DMS114 treated with DMSO at 0.1 percent for 48 hours (cell line): ENCODE measurements around the gene ABLIM3.

Experiments used
- DNase-seq: peaks from one replicate; lab custom pipeline; 2025; ENCODE audit not compliant: unreplicated experiment; lab: John Stamatoyannopoulos, UW

The ABLIM3 gene

DNA sequence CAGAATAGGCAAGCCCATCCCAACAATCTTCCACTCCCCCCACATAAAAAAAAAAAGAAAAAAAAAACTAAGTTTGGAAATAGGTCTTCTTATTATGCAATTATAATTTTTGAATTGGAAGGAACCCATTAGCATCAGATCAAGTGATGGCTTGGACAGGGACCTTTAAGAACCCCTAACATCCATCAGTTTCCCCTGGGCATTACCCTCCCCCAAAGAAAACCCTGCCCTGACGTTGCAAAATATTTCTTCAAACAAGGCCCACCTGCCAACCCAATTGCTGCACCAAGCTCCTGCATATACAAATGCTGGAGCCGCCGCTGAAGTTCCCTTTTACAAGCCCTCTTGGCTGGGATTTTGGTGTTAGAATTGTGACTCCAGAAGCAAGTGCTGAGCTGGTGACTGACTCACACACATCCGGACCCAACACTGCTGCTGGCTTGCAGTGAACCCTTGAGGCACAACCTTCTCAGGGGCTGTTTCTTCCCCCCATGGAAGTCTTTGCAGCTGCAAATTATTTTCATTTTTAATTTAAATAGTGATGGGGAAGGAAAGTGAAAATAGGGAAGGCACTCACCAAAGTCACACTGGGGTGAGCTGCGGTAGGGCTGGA lies 74.3 kb downstream of the ABLIM3 start:
- DNase-seq, result no peak

DNA sequence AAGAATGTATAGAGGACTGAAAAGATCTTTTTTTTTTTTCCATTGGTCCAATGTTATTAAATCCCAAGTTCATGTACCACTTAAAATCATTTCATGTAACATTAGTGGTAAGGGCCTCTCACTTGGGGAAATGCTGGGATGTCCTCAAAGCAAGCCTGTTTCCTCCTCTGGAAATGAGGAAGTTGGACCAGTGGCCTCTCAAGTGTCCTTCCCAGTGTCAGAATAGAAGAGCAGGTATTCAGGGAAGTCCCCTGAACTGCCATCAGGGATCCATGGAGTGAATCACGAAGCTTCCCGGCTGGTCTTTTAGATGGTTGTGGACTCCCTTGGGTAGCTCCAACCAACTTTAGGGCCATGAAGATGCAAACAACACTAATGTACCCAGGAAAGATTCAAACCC lies 75.2 kb downstream of the ABLIM3 start:
- DNase-seq, result no peak

DNA sequence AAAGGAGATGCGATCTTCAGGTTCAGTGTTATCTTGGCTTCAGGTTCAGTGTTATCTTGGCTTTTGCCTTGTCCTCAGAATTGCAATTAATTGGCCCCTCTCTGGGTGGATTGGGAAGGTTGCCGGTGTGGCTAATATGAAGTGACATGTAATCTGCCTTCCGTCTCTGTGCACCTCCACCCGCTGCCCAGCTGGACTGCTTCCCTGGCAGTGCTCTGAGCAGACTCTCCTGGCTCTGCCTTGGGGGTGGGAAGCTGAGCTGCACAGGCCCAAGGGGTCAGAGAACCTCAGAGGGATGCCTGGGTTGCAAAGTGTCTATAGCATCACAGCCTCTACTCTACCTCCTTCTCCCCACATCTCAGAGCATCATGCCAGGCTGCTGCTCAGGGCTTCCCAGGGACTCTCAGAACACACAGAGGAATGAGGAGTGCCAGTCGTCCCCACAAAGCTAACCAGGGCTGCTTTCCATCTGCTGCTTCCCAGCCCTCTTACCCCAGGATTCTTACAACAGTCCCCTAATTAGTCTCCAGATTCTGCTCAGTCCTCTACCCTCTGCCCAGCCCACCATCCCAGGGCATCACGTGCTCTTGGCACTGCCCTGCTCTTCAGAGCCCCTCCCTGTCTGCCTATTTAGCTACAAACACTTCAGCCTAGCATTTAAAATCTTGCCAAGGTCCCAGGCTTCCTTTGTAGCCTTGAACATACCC lies 76.0 kb downstream of the ABLIM3 start:
- no peak for DNase-seq

- DNase-seq, result no peak
These were observed 76.5 kb downstream of the ABLIM3 start for GRCh38 chr5:149217803-149218155.

DNA sequence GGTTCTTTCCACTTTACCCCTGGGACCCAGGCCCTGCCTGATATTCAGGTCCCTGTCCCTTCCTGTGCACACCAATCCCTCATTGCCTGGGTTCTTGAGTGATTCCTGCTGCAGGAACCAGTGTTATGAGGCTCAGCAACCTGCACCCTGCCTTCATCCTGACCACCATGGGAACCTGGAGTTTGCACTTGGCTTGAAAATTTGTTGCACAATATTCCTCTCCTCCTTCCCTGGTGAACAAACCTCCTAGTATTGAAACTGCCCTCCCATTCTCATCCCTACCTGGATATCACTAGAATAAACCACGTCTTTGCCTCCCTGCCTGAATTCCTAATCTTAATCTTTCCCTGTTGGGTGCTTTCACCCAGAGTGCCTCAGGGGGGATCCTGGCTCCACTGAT lies 78.3 kb downstream of the ABLIM3 start:
- DNase-seq, result no peak

GRCh38 chr5:149220750-149221149 lies 79.5 kb downstream of the ABLIM3 start:
- no peak for DNase-seq

DNA sequence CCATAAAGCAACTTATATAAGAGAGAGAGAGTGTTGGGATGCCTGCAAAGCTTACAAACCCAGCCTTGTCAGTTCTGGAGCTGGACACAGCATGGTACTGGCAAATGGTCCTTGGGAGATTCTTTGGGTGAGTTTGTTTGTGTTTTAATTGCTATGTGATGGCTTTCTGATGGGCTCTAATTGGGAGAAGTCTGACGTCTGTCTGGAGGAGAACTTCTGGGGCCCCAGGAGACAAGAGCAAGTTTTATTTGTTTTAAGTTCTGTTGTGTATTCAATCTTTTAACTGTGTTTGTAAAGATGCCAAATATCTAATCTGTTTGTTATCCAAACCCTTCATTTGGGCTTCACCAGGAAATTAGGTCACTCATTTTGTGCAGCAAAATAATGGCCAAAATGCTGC lies 80.0 kb downstream of the ABLIM3 start:
- DNase-seq, result no peak

DNA sequence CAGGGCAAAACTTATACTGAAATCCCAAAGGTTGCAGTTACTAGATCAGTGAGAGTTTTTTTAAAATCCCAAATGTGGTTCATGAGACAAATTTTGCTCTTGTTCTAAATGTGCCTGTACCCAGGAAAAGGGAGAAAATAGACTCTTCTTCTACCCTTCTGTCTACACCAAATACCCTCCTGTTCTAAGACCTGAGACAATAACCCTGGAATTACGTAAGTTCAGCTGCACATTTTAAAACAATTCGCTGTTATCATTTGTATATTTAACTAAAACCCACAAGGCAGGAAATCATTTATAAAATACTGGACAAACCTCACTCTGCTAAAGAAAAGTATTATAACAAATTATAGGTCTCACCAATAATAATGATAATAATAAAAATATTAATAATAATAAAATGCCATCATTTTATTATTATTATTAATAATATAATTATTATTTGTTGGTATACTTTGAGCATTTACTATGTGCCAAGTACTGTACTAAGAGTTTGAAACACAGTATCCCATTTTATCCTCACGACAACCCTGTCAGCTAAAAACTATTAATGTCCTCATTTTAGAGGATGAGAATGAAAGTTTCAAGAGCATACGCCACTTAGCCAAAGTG lies 80.5 kb downstream of the ABLIM3 start:
- no peak for DNase-seq

DNA sequence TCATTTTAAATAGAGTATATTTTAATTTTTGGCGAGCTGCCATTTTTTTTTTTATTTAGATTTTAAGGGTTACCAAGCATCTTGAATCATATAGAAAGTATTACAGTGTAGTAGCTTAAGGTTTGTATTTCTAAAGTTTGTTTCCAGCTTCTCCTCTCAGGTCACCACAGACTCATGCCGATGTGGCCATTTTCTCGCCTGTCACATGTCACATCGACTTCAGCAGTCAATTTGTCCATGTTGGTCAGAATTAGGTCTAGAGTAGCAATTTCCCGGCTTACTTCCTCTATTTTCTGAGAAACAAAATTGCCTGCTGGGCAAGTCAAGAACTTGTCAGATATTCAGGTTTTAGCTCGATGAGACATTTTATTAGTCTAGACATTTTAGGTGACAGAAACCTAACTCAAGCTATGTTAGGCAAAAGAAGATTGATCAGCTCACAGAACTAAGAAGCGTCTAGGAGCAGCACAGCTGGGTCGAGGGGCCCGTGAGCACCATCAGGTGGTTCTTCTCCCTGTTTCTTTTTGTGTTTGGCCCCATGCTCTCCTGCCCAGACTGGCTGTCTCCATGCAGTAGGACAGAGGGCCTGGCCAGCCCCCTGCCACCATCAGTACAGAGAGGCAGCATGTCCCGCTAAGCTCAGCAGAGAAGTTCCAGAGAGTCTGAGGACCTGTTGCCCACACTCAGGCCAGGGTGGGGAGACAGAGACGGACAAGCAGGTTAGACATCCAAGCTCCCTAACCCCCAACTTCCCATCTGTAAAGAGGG lies 82.0 kb downstream of the ABLIM3 start:
- no peak for DNase-seq

DNA sequence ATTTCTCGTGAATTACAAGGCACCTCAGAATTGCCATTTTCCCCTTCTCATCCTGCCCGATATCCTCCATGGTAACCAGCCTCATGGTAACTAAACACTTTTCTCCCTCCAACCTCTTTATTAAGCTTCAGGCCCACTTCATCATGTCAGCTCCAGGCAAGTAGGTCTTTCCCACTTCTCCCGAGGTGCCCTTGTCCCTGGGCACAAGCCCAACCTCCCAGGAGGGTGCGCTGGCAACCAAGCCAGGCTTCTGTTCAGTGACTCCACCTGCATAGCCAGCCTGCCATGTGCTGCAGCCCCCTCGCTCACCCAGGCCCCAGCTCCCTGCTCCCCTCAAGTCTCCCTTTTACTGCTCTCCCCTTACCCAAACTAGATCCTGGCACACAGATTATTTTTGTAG lies 83.0 kb downstream of the ABLIM3 start:
- no peak for DNase-seq

- no peak for DNase-seq
These were observed 86.0 kb downstream of the ABLIM3 start for GRCh38 chr5:149227168-149227826.

DNA sequence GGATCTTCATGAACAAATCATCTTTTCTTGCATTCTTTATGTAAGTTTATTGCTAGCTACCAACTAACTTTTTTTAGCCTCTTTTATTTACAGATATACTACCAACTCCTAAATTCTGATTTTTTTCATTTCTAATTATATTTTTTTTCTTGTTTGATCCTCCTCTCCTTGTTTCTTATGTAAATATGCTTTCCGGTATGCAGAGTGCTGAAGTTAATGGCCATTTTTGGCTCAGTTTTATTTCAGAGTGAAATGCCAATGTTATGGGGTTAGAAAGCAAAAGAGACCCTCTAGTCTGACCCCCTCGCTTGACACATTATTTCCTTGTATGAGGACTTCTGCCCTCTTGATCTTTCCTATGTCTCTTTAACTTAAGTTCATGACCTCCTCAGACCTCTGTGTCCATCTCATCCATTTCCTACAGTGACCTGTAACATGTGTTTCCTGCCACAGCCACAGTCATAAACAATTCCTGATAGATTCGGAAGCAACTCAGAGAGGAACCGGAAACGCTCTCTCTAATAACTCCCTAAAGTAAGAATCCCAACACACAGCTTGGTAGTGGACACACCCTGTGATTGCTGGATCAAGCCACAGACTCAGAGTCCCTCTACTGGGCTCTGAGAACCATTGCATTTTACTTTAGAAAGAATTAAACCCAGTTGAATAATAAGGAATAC lies 87.5 kb downstream of the ABLIM3 start:
- DNase-seq, result peak; percentile 46

- DNase-seq, result no peak
These were observed 88.1 kb downstream of the ABLIM3 start for GRCh38 chr5:149229298-149229937.

DNA sequence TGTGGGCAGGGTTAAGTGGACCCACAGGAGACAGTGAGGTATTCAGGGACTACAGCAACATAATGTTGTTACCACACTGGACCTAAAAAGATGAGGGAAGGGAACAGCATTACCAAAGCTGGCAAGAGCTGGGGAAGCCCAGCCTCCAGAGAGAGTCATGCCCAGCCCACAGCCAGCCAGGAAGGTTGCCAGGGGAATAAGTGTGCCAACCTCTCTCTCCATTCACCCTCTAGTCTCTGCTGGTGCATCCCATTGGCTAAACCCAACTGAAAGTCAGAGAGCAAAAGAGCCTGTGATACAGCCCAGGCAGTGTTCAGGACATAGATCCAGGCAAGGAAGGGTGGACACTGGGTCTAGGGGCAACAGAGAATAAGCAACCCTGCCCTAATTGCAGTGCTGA lies 94.5 kb downstream of the ABLIM3 start:
- DNase-seq, result no peak

DNA sequence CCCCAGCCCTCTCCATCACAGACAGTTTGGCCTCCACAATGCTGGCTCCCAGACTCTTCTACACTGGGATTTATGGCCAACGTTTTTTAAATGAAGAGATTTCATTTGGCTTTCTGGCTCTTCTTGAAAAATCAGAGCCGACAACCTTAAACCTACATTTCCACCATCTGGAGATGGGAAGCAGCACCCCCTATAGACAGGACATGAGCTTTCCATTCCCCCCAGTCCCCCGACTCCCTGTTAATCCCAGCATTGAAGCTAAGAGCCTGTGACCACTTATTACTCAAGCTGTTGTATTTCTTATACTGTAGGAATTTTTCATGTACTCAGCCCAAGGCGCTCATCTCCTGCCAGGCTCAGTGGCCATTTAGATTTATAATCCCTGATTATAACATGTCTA lies 96.4 kb downstream of the ABLIM3 start:
- no peak for DNase-seq

GRCh38 chr5:149238540-149238939 lies 97.2 kb downstream of the ABLIM3 start:
- no peak for DNase-seq

GRCh38 chr5:149239917-149240316 lies 98.6 kb downstream of the ABLIM3 start:
- DNase-seq, result no peak

GRCh38 chr5:149240354-149240998 lies 99.2 kb downstream of the ABLIM3 start:
- DNase-seq, result no peak

- DNase-seq, result no peak
These were observed 101.0 kb downstream of the ABLIM3 start for GRCh38 chr5:149242339-149242738.

GRCh38 chr5:149246906-149247305 lies 105.6 kb downstream of the ABLIM3 start:
- DNase-seq, result no peak
